Measurements from ENCODE around the gene HSPA1A. TPM values are rescaled to one million over a fixed set of nuclear protein-coding genes. Genes with fewer than 3 reads are reported as not detected.
"Not testable (repeated sequence)": the region's sequence is repeated elsewhere in the genome, so short reads cannot be mapped to it uniquely, and the experiment has no call there.

Gene HSPA1A
- total and polyA plus RNA-seq, 9 donors: 57.3 to 94.7 (median 78.9) TPM

DNA sequence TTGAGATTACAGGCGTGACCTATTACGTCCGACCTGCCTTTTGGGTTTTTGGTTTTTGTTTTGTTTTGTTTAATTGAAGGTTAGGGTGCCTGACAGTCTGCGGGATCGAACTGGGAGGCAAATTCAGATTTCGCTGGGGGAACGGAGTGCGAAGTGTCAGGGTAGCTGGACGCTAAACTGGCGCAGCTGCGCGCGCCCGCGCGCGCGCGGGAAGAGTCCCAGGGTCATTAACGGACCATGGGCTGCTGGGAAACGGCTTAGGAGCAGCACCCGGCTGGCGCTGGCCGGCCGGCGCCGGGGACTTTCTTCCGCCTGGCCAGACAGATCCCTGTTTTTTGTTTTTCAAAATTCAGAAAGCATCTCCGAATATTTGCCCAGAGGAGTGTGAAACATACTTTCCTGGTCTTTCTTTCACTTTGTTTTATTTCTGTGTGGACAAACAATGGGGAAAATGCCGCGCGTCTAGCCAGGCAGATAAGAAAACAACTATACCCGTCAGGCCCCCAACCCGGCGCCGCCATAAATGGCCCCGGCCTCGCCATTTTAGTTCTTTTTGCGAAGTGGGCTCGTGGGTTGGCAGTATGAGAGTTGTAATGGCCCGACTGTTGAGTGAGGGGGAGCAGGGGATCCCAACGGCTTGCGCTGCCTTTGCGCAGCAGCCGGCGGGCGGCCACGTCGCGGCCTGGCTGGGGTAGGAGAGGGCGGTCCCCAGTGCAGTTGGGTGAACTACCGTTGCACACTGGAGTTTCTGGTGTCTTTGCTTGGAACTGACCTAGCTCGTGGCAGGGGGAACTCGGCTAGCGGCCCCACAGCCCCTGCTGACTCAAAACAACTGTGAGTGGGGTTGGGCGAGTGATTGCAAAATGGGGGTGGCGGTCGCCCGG, 19.3 kb downstream of the HSPA1A start:
- peak overlapping the region; percentile 99 for H3K4me3 ChIP-seq (ENCODE audit: low read length)
- peaks cover 43% of the 10 kb centered on the region for H3K4me1 ChIP-seq (ENCODE audit: control insufficient read depth, insufficient read depth, low read length)
- no peaks in the 10 kb centered on the region for H3K9me3 ChIP-seq (replicated peaks; ENCODE audit: control insufficient read depth, low read depth, low read length)
- H3K27ac ChIP-seq (ENCODE audit: low read length): peak overlapping the region; percentile 95
- peaks cover 41% of the 10 kb centered on the region for H3K36me3 ChIP-seq (ENCODE audit: control insufficient read depth, insufficient read depth, low read length)
- no peaks in the 10 kb centered on the region for H3K27me3 ChIP-seq (ENCODE audit: control insufficient read depth, insufficient read depth, low read length)
- WGBS (ENCODE audit: insufficient coverage): 1% methylated on average over 35 of the region's 59 CpGs
- peak; percentile 96 for DNase-seq

DNA sequence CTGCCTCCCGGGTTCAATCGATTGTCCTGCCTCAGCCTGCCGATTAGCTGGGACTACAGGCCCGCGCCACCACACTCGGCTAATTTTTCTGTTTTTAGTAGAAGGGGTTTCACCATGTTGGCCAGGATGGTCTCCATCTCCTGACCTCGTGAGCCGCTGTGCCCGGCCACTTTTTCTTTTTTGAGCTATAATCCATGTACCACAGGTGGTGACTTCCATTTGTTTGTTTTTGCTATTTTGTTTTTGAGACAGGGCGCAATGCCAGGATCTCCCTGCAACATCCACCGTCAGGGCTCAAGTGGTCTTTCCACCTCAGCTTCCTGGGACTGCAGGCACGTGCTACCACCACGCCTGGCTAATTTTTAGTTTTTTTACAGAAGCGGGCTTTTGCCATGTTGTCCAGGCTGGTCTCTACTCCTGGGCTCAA, 20.7 kb downstream of the HSPA1A start:
- Histone ChIP-seq H3K36me3 (ENCODE audit: control insufficient read depth, insufficient read depth, low read length) (peaks cover 54% of the 10 kb centered on the region), H3K27me3 (ENCODE audit: control insufficient read depth, insufficient read depth, low read length) (no peaks in the 10 kb centered on the region), H3K9me3 (replicated peaks; ENCODE audit: control insufficient read depth, low read depth, low read length) (no peaks in the 10 kb centered on the region), H3K27ac (ENCODE audit: low read length) (peak overlapping the region; percentile 95), H3K4me3 (ENCODE audit: low read length) (peak overlapping the region; percentile 99), H3K4me1 (ENCODE audit: control insufficient read depth, insufficient read depth, low read length) (peaks cover 36% of the 10 kb centered on the region)
- no peak for DNase-seq
- 7% methylated on average over 4 of the region's 14 CpGs for WGBS (ENCODE audit: insufficient coverage)

DNA sequence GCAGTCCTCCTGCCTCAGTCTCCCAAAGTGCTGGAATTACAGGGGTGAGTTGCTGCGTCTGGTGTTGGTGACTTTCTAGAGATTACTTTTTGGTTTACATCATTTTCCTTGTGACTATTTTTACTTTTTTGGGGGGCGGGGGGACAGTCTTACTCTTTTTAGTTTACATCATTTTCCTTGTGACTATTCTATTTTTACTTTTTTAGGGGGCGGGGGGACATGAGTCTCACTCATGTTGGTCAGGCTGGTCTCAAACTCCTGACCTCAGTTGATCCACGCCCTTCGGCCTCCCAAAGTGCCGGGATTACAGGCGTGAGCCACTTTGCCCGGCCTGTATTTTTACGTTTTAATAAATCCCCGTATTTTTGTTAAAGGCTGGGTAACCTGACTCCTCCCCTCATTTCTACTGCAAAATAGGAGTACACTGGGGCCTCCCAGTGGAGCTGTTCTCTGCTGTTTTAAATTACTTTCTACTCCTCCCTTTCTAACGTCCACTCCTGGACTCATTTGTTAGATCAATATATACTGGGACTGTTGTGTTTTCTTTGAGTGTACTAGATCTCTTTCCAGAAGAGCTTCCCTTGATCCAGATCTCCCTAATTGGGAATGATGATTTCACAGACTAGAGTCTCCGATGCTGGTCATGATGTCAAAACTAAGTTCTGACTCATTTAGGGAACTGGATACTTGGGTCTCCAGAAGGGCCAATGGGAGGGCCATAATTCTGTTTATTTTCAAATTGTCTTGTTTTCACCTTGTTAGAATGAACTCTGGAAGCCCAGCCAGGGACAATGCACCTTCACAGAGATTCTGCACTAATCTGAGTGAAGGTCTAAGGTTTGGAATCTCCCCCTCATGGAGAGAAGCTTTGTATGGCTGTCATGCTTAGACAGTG, 21.4 kb downstream of the HSPA1A start:
- Histone ChIP-seq H3K4me1 (ENCODE audit: control insufficient read depth, insufficient read depth, low read length) (peaks cover 32% of the 10 kb centered on the region), H3K36me3 (ENCODE audit: control insufficient read depth, insufficient read depth, low read length) (peaks cover 53% of the 10 kb centered on the region), H3K4me3 (ENCODE audit: low read length) (peak overlapping the region; percentile 99), H3K27me3 (ENCODE audit: control insufficient read depth, insufficient read depth, low read length) (no peaks in the 10 kb centered on the region), H3K9me3 (replicated peaks; ENCODE audit: control insufficient read depth, low read depth, low read length) (no peaks in the 10 kb centered on the region), H3K27ac (ENCODE audit: low read length) (peak overlapping the region; percentile 95)
- WGBS (ENCODE audit: insufficient coverage): 33% methylated on average over 3 of the region's 12 CpGs
- peak; percentile 33 for DNase-seq

DNA sequence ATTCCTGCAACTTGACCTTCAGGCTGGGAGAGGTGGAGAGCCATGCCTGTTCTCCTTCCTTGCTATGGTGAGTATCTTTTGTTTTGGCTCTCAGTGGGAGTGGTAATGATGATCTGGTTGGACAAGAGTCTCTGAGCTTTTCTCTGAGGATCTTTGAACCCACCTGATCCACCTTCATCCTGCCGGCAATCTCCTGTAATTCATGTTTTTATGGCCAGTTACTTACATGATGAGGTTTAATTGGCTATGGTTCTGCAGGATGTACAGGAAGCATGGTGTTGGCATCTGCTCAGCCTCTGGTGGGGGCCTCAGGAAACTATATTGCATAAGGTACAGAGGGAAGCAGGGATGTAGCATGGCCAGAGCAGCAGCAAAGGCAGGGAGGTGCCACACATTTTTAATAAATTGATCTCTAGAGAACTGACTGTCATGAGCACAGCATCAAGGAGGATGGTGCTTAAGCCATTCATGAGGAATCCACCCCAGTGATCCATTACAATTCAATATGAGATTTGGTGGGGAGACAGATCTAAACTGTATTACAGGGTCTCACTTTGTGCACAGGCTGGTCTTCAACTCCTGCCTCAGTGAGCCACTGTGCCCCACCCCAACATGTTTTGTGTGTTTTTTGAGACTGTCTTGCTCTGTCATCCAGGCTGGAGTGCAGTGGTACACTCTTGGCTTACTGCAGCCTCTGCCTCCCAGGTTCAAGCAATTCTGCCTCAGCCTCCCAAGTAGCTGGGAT, 22.2 kb downstream of the HSPA1A start:
- Histone ChIP-seq H3K4me3 (ENCODE audit: low read length) (peak overlapping the region; percentile 99), H3K9me3 (replicated peaks; ENCODE audit: control insufficient read depth, low read depth, low read length) (no peaks in the 10 kb centered on the region), H3K4me1 (ENCODE audit: control insufficient read depth, insufficient read depth, low read length) (peaks cover 32% of the 10 kb centered on the region), H3K36me3 (ENCODE audit: control insufficient read depth, insufficient read depth, low read length) (peaks cover 53% of the 10 kb centered on the region), H3K27me3 (ENCODE audit: control insufficient read depth, insufficient read depth, low read length) (no peaks in the 10 kb centered on the region), H3K27ac (ENCODE audit: low read length) (peak overlapping the region; percentile 95)
- WGBS (ENCODE audit: insufficient coverage): no CpG with 5 or more reads among the region's 1 CpG
- no peak for DNase-seq

DNA sequence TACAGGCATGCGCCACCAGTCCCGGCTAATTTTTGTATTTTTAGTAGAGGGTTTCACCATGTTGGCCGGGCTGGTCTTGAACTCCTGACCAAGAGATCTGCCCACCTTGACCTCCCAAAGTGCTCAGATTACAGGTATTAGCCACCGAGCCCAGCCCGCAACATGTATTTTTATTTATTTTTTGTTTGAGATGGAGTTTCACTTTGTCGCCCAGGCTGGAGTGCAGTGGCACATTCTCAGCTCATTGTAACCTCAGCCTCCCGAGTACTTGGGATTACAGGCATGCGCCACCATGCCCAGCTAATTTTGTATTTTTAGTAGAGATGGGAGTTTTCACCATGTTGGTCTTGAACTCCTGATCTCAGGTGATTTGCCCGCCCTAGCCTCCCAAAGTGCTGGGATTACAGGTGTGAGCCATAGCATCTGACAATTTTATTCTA, 22.8 kb downstream of the HSPA1A start:
- H3K4me3 ChIP-seq (ENCODE audit: low read length): not testable (repeated sequence)

DNA sequence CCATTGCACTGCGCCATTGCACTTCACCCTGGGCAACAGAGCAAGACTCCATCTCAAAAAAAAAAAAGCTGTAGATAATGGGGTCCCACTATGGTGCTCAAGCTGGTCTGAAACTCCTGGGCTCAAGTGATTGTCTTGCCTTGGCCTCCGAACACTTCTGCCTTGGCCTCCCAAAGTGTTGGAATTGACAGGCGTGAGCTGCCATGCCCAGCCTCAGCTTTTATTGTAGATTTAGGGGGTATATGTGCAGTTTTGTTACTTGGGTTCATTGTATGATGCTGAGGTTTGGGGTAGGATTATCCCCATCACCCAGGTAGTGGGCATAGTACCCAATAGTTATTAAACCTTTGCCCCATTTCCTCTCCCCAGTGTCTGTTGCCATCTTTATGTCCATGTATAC, 23.6 kb downstream of the HSPA1A start:
- Histone ChIP-seq H3K36me3 (ENCODE audit: control insufficient read depth, insufficient read depth, low read length) (peaks cover 53% of the 10 kb centered on the region), H3K27ac (ENCODE audit: low read length) (no peak overlapping the region), H3K4me3 (ENCODE audit: low read length) (no peak overlapping the region), H3K4me1 (ENCODE audit: control insufficient read depth, insufficient read depth, low read length) (peaks cover 30% of the 10 kb centered on the region), H3K9me3 (replicated peaks; ENCODE audit: control insufficient read depth, low read depth, low read length) (no peaks in the 10 kb centered on the region), H3K27me3 (ENCODE audit: control insufficient read depth, insufficient read depth, low read length) (no peaks in the 10 kb centered on the region)
- 43% methylated on average over 1 of the region's 3 CpGs for WGBS (ENCODE audit: insufficient coverage)
- DNase-seq: no peak

More for the DNA sequence above, 22.8 kb downstream of the HSPA1A start:
- not testable (repeated sequence) for DNase-seq; H3K27me3 ChIP-seq (ENCODE audit: control insufficient read depth, insufficient read depth, low read length); H3K27ac ChIP-seq (ENCODE audit: low read length); H3K9me3 ChIP-seq (replicated peaks; ENCODE audit: control insufficient read depth, low read depth, low read length)
- WGBS (ENCODE audit: insufficient coverage): no CpG with 5 or more reads among the region's 9 CpGs
- peaks cover 53% of the 10 kb centered on the region for H3K36me3 ChIP-seq (ENCODE audit: control insufficient read depth, insufficient read depth, low read length)
- H3K4me1 ChIP-seq (ENCODE audit: control insufficient read depth, insufficient read depth, low read length): peaks cover 32% of the 10 kb centered on the region

DNA sequence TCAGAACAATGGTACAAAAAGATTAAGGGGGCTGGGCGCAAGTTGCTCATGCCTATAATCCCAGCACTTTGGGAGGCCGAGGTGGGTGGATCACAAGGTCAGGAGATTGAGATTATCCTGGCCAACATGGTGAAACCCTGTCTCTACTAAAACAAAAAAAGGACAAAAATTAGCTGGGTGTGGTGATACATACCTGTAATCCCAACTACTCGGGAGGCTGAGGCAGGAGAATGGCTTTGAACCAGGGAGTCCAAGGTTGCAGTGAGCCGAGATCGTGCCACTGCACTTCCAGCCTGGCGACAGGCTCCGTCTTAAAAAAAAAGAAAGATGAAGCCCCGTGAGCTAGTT, 24.4 kb downstream of the HSPA1A start:
- H3K4me3 ChIP-seq (ENCODE audit: low read length); H3K9me3 ChIP-seq (replicated peaks; ENCODE audit: control insufficient read depth, low read depth, low read length); H3K27ac ChIP-seq (ENCODE audit: low read length); DNase-seq; H3K27me3 ChIP-seq (ENCODE audit: control insufficient read depth, insufficient read depth, low read length): not testable (repeated sequence)
- Histone ChIP-seq H3K4me1 (ENCODE audit: control insufficient read depth, insufficient read depth, low read length) (peaks cover 27% of the 10 kb centered on the region), H3K36me3 (ENCODE audit: control insufficient read depth, insufficient read depth, low read length) (peaks cover 53% of the 10 kb centered on the region)
- 76% methylated on average over 5 of the region's 8 CpGs for WGBS (ENCODE audit: insufficient coverage)

DNA sequence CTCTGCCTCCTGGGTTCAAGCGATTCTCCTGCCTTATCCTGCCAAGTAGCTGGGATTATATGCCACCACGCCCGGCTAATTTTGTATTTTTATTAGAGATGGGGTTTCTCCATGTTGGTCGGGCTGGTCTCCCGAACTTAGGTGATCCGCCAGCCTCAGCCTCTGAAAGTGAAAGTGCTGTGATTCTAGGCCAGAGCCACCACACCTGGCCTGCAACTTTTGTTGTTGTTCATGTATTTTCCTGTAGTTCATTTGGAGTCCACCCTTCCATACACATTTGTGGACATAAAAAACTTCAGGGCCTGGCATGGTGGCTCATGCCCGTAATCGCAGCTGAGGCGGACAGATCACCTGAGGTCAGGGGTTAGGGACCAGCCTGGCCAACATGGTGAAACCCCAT, 26.7 kb downstream of the HSPA1A start:
- Histone ChIP-seq H3K9me3 (replicated peaks; ENCODE audit: control insufficient read depth, low read depth, low read length) (no peaks in the 10 kb centered on the region), H3K27ac (ENCODE audit: low read length) (no peak overlapping the region), H3K36me3 (ENCODE audit: control insufficient read depth, insufficient read depth, low read length) (peaks cover 41% of the 10 kb centered on the region), H3K27me3 (ENCODE audit: control insufficient read depth, insufficient read depth, low read length) (no peaks in the 10 kb centered on the region), H3K4me1 (ENCODE audit: control insufficient read depth, insufficient read depth, low read length) (peaks cover 10% of the 10 kb centered on the region), H3K4me3 (ENCODE audit: low read length) (no peak overlapping the region)
- no peak for DNase-seq
- WGBS (ENCODE audit: insufficient coverage): 94% methylated on average over 6 of the region's 9 CpGs

DNA sequence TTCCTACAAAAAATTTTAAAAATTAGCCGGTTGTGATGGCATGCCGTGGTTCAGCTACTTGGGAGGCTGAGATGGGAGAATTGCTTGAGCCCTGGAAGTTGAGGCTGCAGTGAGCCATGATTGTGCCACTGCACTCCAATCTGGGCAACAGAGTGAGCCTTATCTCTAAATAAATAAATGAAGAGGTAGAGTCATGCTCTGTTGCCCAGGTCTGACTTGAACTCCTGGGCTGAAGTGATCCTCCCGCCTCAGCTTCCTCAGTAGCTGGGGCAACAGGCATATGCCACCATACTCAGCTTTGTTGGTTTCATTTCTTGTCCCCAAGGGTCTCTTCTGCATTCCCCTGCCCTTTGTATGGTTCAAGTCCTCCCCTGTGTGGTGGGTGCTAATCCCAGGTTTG, 29.2 kb downstream of the HSPA1A start:
- Histone ChIP-seq H3K9me3 (replicated peaks; ENCODE audit: control insufficient read depth, low read depth, low read length) (no peaks in the 10 kb centered on the region), H3K4me3 (ENCODE audit: low read length) (no peak overlapping the region), H3K27ac (ENCODE audit: low read length) (no peak overlapping the region), H3K36me3 (ENCODE audit: control insufficient read depth, insufficient read depth, low read length) (peaks cover 17% of the 10 kb centered on the region), H3K27me3 (ENCODE audit: control insufficient read depth, insufficient read depth, low read length) (no peaks in the 10 kb centered on the region), H3K4me1 (ENCODE audit: control insufficient read depth, insufficient read depth, low read length) (no peaks in the 10 kb centered on the region)
- no peak for DNase-seq
- 100% methylated on average over 2 of the region's 3 CpGs for WGBS (ENCODE audit: insufficient coverage)

All from muscle of leg (tissue), 11 donors.